Measurements from ENCODE around the gene CADPS.

DNA sequence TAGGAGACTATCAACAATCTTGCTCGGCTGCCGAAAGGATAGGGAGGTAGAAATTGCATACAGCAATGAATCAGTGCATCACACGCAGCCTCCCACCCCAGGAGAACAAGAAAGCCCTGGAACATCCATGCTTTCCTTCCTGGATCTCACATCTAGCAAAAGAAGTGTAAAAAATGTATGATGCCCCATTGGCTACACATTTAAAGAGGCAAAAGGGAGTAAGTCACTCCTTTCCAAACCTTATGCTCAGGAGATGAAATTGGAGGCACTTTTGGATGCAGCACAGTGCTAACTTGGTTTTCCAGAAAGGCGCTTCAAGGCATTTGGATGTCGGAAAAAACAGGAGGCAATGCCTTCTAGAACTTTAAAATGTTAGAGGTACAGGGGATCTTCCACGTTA lies 469.6 kb downstream of the CADPS start:
- TF ChIP-seq POLR2A (IDR thresholded peaks at IDR 0.05; ENCODE audit: low read depth, low read length) (no peak), FOS (IDR thresholded peaks at IDR 0.05; ENCODE audit: low read depth, low read length) (no peak), MXI1 (IDR thresholded peaks at IDR 0.05; ENCODE audit: borderline replicate concordance, low read depth, low read length) (no peak), RFX5 (IDR thresholded peaks at IDR 0.05; ENCODE audit: low read depth, low read length) (no peak)
- TF ChIP-seq, protein P1, sequence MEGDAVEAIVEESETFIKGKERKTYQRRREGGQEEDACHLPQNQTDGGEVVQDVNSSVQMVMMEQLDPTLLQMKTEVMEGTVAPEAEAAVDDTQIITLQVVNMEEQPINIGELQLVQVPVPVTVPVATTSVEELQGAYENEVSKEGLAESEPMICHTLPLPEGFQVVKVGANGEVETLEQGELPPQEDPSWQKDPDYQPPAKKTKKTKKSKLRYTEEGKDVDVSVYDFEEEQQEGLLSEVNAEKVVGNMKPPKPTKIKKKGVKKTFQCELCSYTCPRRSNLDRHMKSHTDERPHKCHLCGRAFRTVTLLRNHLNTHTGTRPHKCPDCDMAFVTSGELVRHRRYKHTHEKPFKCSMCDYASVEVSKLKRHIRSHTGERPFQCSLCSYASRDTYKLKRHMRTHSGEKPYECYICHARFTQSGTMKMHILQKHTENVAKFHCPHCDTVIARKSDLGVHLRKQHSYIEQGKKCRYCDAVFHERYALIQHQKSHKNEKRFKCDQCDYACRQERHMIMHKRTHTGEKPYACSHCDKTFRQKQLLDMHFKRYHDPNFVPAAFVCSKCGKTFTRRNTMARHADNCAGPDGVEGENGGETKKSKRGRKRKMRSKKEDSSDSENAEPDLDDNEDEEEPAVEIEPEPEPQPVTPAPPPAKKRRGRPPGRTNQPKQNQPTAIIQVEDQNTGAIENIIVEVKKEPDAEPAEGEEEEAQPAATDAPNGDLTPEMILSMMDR (conservative IDR thresholded peaks at IDR 0.05; ENCODE audit: low read depth, low read length), result no peak
- TF ChIP-seq, protein P2, sequence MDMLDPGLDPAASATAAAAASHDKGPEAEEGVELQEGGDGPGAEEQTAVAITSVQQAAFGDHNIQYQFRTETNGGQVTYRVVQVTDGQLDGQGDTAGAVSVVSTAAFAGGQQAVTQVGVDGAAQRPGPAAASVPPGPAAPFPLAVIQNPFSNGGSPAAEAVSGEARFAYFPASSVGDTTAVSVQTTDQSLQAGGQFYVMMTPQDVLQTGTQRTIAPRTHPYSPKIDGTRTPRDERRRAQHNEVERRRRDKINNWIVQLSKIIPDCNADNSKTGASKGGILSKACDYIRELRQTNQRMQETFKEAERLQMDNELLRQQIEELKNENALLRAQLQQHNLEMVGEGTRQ (IDR thresholded peaks at IDR 0.05; ENCODE audit: low read depth, low read length), result no peak
